ENCODE data around the gene TRIML1.

TRIML1 gene

DNA sequence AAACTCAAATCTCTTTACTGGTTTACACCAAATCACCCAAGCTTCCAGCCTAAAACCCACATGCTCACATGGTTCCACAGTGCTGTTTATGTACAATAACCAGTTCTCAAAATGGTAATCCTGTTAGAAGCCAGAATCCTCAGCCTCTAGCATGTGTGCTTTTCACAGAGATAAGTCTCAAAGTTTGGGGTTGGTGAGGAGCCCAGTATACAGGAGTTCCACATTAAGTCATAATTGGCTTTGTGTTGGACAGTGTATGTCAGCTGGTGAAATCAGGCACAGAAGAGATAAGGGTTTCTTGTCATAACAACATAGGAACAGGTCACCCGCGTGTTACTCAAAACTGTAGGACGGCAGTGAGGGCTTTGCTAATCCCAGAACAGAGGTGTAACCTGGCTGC lies at the start of gene TRIML1:
Gene TRIML1, plus strand, starts transcription at position 301 of the 400 bp plus-strand sequence. CDS start 118 bp downstream, outside the sequence.
- DNase-seq: no peak

DNA sequence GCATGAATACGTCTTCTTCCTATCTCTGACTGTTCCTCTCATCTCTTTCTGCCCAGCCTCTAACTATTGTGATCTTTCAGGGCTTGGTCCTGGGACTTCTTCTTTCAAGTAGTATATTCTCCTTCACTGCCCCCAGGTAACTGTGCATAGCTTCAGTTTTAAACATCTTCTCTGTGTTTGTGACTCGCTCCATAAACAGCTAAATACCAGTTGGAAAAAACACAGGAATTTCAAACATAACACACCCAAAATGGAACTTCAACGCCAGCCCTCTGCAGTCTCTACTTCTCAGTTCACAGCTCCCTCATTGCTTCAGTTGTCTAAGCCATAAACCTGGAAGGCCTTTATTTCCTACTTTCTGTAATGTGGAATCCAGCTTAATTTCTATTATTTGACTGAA lies 46.4 kb upstream of the TRIML1 start:
- no peak for DNase-seq

GRCh38 chr4:188106454-188106853 lies 32.8 kb upstream of the TRIML1 start:
- no peak for DNase-seq

DNA sequence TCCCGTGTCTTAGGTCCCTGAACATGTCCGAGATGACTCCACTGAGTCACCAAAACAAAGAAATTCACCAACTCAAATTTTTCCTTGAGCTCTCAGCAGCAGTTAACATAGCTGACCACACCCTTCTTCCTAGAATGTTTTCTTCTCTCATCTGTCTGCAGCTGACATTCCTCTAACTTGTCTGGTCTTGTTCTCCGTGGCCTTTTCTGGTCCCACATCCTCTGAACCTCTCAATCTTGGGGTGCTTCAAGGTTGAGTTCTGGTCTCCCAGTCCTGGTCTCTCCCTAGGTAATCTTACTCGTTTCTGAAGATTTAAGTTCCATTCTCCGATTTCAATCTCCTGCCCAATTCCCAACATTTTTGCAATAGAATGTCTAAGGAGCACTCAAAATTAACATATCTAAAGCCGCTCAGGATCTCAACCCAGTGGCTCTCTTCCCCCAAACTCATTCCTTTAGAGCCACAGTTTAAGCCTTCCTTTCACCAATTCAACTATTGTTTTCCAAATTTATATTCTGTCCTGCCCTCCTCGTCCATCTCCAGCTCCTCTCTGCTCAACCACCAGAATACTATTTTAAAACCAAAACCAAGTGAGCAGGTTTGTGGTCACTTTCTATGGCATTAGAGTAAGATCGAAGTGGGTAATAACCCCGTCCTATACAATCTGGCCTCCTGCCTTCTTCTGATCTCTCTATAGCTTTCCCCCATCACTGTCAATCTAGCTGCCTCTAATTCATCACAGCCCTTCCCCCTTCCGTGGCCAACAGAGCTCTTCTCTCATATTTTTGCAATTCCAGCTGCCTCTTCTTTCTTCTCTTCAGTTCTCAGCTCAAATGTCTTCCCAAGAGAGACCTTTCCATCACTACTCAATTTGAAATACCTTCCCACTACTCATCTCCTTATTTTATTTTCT lies 31.1 kb upstream of the TRIML1 start:
- DNase-seq: no peak

GRCh38 chr4:188109157-188109755 lies 30.0 kb upstream of the TRIML1 start, which contains the start of gene TRIML2:
Gene TRIML2, minus strand, starts transcription at chr4:188109603. Its CDS starts 4,235 bp downstream, at chr4:188105368.
- DNase-seq: no peak

GRCh38 chr4:188110036-188110435 lies 29.2 kb upstream of the TRIML1 start:
- DNase-seq: no peak

- DNase-seq: no peak
Observed at GRCh38 chr4:188110741-188111471, 28.3 kb upstream of the TRIML1 start.

DNA sequence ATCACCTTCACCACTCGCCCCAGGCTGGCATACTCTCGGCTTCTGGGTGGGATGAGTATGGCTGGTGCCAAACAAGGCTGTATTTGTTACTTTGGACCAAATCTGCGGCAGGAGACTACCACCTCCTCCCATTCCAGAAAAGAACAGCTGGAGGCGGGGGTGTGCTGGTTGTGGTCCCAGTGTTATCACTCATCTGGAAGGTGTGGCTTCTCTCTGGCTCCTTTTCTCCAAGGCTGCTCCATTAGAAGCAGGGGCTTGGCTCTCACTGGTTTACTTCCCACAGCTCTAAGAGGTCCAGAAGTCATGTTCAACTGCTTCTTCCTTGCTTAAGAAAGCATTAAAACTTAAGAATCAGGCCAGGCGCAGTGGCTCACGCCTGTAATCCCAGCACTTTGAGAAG lies 27.3 kb upstream of the TRIML1 start:
- DNase-seq: no peak

DNA sequence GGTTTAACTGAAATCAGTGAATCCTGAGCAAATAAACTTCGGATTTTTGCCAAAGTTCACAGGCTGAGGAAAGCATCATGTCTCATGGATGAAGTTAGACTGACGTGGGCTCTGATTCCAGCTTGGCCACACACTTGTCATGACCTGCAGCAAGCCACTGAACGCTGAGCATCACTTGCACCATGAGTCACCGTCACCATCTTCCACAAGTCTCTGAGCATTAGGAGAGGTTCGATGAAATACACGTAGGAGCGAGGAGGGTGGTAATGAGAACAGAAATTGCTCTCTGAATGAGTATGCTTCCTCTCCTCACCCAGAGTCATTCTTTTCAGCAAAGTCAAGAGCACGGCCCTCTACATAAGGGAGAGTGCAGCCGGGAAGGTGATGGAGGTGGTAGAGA lies 26.1 kb upstream of the TRIML1 start:
- no peak for DNase-seq

GRCh38 chr4:188117631-188118324 lies 21.5 kb upstream of the TRIML1 start:
- no peak for DNase-seq

- no peak for DNase-seq
Observed at GRCh38 chr4:188121530-188121929, 17.7 kb upstream of the TRIML1 start.

GRCh38 chr4:188127214-188127874 lies 11.9 kb upstream of the TRIML1 start:
- no peak for DNase-seq

DNA sequence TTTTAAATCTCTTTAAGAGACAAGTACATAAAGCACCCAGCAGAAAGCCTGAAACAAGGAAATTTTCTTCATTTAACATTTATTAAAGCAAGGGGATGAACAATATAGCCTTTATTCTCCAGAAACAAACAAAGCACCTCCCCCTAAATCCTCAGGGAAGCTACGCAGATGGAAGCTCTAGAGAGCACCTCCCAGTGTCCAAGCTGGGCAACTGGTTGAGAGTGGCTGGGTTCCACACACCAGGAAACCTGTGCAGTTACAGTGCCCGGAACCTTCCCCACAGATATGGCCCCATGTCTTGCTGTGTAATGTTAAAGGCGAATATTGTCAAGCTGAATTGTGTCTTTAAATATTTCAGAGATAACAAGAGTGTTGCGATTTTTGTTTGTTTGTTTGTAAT lies 8.9 kb upstream of the TRIML1 start:
- DNase-seq: no peak

DNA sequence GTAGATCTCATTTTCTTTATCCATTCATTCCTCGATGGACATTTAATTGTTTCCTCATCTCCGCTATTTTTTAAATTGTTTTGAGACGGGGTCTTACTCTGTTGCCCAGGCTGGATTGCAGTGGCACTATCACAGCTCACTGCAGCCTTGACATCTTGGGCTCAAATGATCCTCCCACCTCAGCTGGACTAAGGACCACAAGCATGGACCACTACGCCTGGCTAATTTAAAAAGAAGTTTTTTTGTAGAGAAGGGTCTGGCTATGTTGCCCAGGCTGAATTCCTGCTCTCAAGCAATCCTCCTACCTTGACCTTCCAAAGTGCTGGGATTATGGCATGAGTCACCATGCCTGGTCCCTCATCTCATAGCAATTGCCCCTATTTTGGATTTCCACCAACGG lies 7.0 kb upstream of the TRIML1 start:
- no peak for DNase-seq

GRCh38 chr4:188138227-188138626 lies 1.0 kb upstream of the TRIML1 start:
- DNase-seq: no peak

GRCh38 chr4:188139671-188140070 lies 430 bp downstream of the TRIML1 start:
- no peak for DNase-seq

- no peak for DNase-seq
Observed at GRCh38 chr4:188143731-188144130, 4.5 kb downstream of the TRIML1 start.

- DNase-seq: no peak
Observed at GRCh38 chr4:188145601-188146000, 6.4 kb downstream of the TRIML1 start.

- no peak for DNase-seq
Observed at GRCh38 chr4:188146618-188147017, 7.4 kb downstream of the TRIML1 start.

GRCh38 chr4:188147176-188147575 lies 7.9 kb downstream of the TRIML1 start:
- no peak for DNase-seq

DNA sequence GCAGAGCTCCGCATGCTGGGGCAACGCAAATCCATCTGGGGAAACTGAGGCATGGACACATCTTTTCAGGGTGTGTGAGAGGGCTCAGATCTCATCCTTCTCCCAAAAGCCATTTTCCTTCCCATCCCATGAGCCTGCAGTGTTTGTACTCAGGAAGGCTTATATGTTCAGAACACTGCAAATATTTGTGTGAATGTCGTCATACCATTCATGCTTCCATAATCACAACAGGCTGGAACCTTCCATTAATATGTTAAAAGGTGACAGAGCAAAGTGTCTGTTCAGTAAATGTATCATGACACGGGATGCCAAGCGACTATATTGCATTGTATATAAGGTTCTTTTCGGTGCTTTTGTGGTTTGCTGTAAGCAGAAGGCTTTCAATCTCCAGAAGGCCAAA lies 8.5 kb downstream of the TRIML1 start:
- no peak for DNase-seq

DNA sequence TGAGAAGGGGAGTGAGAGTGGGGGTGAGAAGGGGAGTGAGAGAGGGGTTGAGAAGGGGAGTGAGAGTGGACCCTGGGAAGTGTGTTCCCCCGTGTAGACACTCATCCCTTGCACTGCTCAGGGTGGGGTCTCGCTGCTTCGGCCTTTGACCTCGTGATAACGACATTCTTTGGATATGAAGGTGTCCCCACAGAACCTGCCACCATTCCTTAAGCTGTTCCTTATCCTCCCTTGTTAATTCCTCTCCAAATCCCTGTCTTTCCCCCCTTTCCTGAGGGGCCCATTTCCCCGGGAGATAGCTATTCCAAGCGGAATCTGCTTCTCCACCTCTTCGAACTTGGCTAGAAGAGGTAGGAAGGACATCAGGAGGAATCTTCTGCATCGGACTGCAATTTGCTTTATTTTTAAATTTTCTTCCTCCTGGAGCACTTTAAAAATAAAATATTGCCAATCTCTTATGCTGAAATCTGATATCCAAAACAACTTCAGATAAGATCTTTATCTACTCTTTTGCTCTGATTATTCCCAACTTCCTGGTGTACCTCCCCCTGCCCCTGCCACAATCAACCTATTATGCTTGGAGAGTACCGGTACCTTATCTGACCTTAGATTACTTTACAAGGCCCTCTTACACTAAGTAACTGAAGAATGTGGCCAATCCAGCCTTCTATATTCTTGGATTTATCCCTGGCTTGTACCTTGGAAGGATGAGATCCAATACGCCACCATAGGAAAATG lies 15.6 kb downstream of the TRIML1 start:
- DNase-seq: no peak
